Lower leg skin (tissue), 3 donors: Measurements from ENCODE around the gene FGF12.

Experiments
- CTCF ChIP-seq, 3 donors: fragments of 450-650 bp; IDR thresholded peaks; one replicate each; pipeline ENCODE4 v1.5.1; 2016; ENCODE audit warnings: antibody characterized with exemption in 3 of 3, mild to moderate bottlenecking in 3 of 3, moderate library complexity in 2 of 3
- POLR2A ChIP-seq, 2 donors: fragments of 450-650 bp; IDR thresholded peaks; one replicate each; pipeline ENCODE4 v1.6.1; 2016 to 2017; ENCODE audit warnings: antibody characterized with exemption in 2 of 2, mild to moderate bottlenecking in 1 of 2, moderate library complexity in 1 of 2

GRCh38 chr3:192277477-192277876 is 449.9 kb downstream of the FGF12 start:
- TF ChIP-seq CTCF (IDR thresholded peaks at IDR 0.05) (no peak), POLR2A (IDR thresholded peaks at IDR 0.05) (no peak)
